Endothelial cell of umbilical vein (primary cell): ENCODE measurements around the gene KAT7. TPM values are rescaled to one million over a fixed set of nuclear protein-coding genes. Genes with fewer than 3 reads are reported as not detected.

Source experiments
- BruUV-seq: library from RNA; stranded (reverse); fragments of 400-500 nt; replicated peaks from 2 replicates; lab custom pipeline; 2021; lab: Mats Ljungman, UMichigan
- CTCF ChIA-PET: fragments of 300-600, 350-600 bp; sonication (Branson Sonifier 250); formaldehyde crosslinking; loops from one replicate; lab custom pipeline; 2021; ENCODE audit warnings: antibody characterized with exemption, inconsistent platforms; lab: Charles Lee
- POLR2A ChIA-PET: fragments of 300-600, 350-600 bp; sonication (Branson Sonifier 250); formaldehyde crosslinking; loops from one replicate; lab custom pipeline; 2021; ENCODE audit warnings: antibody characterized with exemption, inconsistent platforms; lab: Charles Lee
- DNase-seq: peaks from one replicate; pipeline ENCODE4 v3.0.0-alpha.2; 2011; ENCODE audit warnings: low read depth, low spot score
- FAIRE-seq: peaks from 2 replicates; lab custom pipeline; 2011; peaks lifted over from hg19 to GRCh38; lab: Jason Lieb, UNC
- H2AFZ ChIP-seq: 2 replicates; pipeline ENCODE4 v1.6.0; 2012; ENCODE audit warnings: low read depth, low read length, control low read depth, inconsistent platforms
- H3K27ac ChIP-seq: 2 replicates; pipeline ENCODE4 v1.5.1; 2011; ENCODE audit warnings: low read depth, mild to moderate bottlenecking, control low read depth, low read length, moderate library complexity; ENCODE audit not compliant: insufficient read depth
- H3K27me3 ChIP-seq, 2 experiments: 2 replicates each; pipeline versions ENCODE4 v1.6.0 to v1.6.1; 2011; ENCODE audit warnings: low read length in 2 of 2, mixed read lengths in 1 of 2; ENCODE audit not compliant: control insufficient read depth in 2 of 2, insufficient read depth in 2 of 2
- H3K36me3 ChIP-seq, 2 experiments: 2 replicates in 1 of 2; 3 replicates in 1 of 2; pipeline ENCODE4 v1.5.1; 2011; ENCODE audit warnings: low read length in 2 of 2, mild to moderate bottlenecking in 1 of 2, moderate library complexity in 1 of 2; ENCODE audit not compliant: control insufficient read depth in 2 of 2, insufficient read depth in 2 of 2; ENCODE audit errors: extremely low read depth in 1 of 2
- H3K4me1 ChIP-seq: 3 replicates; pipeline ENCODE4 v1.5.1; 2011; ENCODE audit warnings: mild to moderate bottlenecking, low read length; ENCODE audit not compliant: control insufficient read depth, insufficient read depth; ENCODE audit errors: extremely low read depth
- H3K4me2 ChIP-seq: 2 replicates; pipeline ENCODE4 v1.6.1; 2011; ENCODE audit warnings: low read length, control low read depth, mixed read lengths; ENCODE audit not compliant: insufficient read depth
- H3K4me3 ChIP-seq, 3 experiments: fragments of 200-600 bp in 1 of 3; sonication (generic), shearing (Covaris generic) in 1 of 3; replicated peaks in 1 of 3; 2 replicates each; pipeline ENCODE4 v1.5.1; 2011 to 2016; ENCODE audit warnings: control low read depth in 3 of 3, low read length in 3 of 3, mild to moderate bottlenecking in 2 of 3, inconsistent platforms in 1 of 3, low read depth in 1 of 3, moderate library complexity in 1 of 3; ENCODE audit not compliant: insufficient read depth in 1 of 3
- H3K79me2 ChIP-seq: 2 replicates; pipeline ENCODE4 v1.6.0; 2012; ENCODE audit warnings: low read length, inconsistent platforms; ENCODE audit not compliant: control insufficient read depth, insufficient read depth
- H3K9ac ChIP-seq: replicated peaks from 2 replicates; pipeline ENCODE3; 2011; ENCODE audit warnings: low read length, control low read depth; ENCODE audit not compliant: insufficient read depth; ENCODE audit errors: extremely low read depth
- H3K9me1 ChIP-seq: replicated peaks from 3 replicates; pipeline ENCODE4 v1.6.0; 2011; ENCODE audit warnings: mild to moderate bottlenecking, low read length; ENCODE audit not compliant: control insufficient read depth, insufficient read depth; ENCODE audit errors: extremely low read depth
- H3K9me3 ChIP-seq: replicated peaks from 2 replicates; pipeline ENCODE4 v1.5.1; 2012; ENCODE audit warnings: low read length, inconsistent platforms; ENCODE audit not compliant: control insufficient read depth, insufficient read depth
- H4K20me1 ChIP-seq: replicated peaks from 2 replicates; pipeline ENCODE3; 2011; ENCODE audit warnings: mild to moderate bottlenecking, low read length; ENCODE audit not compliant: control insufficient read depth, insufficient read depth; ENCODE audit errors: extremely low read depth
- EZH2 ChIP-seq: IDR thresholded peaks from 2 replicates; pipeline ENCODE4 v1.6.1; 2012; ENCODE audit warnings: borderline replicate concordance, low read depth, mild to moderate bottlenecking, moderate library complexity, low read length, inconsistent platforms; ENCODE audit not compliant: severe bottlenecking
- FOS ChIP-seq: IDR thresholded peaks from 2 replicates; pipeline ENCODE4 v1.6.1; 2011; ENCODE audit warnings: mild to moderate bottlenecking, low read length, moderate library complexity, borderline replicate concordance; ENCODE audit not compliant: insufficient read depth
- GATA2 ChIP-seq: IDR thresholded peaks from 2 replicates; pipeline ENCODE4 v1.7.0; 2011; ENCODE audit warnings: low read depth, mild to moderate bottlenecking, moderate library complexity, mixed read lengths, low read length; ENCODE audit not compliant: insufficient read length, insufficient read depth
- JUN ChIP-seq: IDR thresholded peaks from 2 replicates; pipeline ENCODE4 v1.6.1; 2011; ENCODE audit warnings: borderline replicate concordance, low read depth; ENCODE audit not compliant: insufficient read length, insufficient read depth
- MYC ChIP-seq: IDR thresholded peaks from one replicate; pipeline ENCODE4 v1.6.1; 2011; ENCODE audit warnings: mild to moderate bottlenecking, low read depth, low read length
- POLR2A ChIP-seq: IDR thresholded peaks from 2 replicates; pipeline ENCODE4 v1.6.1; 2012; ENCODE audit warnings: low read depth, mild to moderate bottlenecking, control low read depth, low read length
- POLR2AphosphoS5 ChIP-seq: IDR thresholded peaks from 2 replicates; pipeline ENCODE4 v1.6.1; 2012; ENCODE audit warnings: low read depth, mild to moderate bottlenecking, control low read depth, low read length, moderate library complexity; ENCODE audit not compliant: insufficient read depth
- dilution Hi-C: fragments of 300-500 bp; cut with MboI; formaldehyde crosslinking; loops from one replicate; pipeline ENCODE4 v1.15.0; 2019; ENCODE audit warnings: low sequenced_read_pairs; ENCODE audit not compliant: extremely low pct_ligation_motif_present
- intact Hi-C: fragments of 100-400 bp; cut with micrococcal nuclease; formaldehyde crosslinking; loops from one replicate; pipeline ENCODE4 v1.10.0; 2022
- polyA plus RNA-seq, 4 experiments: library from polyadenylated mRNA; depleted of rRNA in 3 of 4; stranded (reverse) in 3 of 4; unstranded in 1 of 4; fragments of >200 nt; gene quantifications; 2 replicates each; pipeline versions ENCODE4 v1.2.1 to v1.2.3, GENCODE V29; 2011 to 2012; ENCODE audit warnings: missing spikeins in 1 of 4
- total RNA-seq: library from RNA; stranded (reverse); gene quantifications from 2 replicates; pipeline ENCODE4 v1.2.3, GENCODE V29; 2021
- TF ChIP-seq, protein P1 (sequence below), 2 donors: IDR thresholded peaks; 1 replicate in 1 of 2; 2 replicates in 1 of 2; pipeline ENCODE4 v1.5.1; 2011; ENCODE audit warnings: low read length in 2 of 2, mild to moderate bottlenecking in 2 of 2, moderate library complexity in 2 of 2, control low read depth in 1 of 2, inconsistent platforms in 1 of 2, low read depth in 1 of 2; ENCODE audit not compliant: insufficient read depth in 1 of 2; ENCODE audit errors: extremely low read depth in 1 of 2
- TF ChIP-seq, protein P2 (sequence below): IDR thresholded peaks from 2 replicates; pipeline ENCODE4 v1.6.1; 2011; ENCODE audit not compliant: insufficient read depth, insufficient read length

KAT7 gene
- total and polyA plus RNA-seq, 2 donors (not counting 3 experiments of a cell fraction or from before 2014, with no cell fraction given) = 44.5 to 66.2 TPM

DNA sequence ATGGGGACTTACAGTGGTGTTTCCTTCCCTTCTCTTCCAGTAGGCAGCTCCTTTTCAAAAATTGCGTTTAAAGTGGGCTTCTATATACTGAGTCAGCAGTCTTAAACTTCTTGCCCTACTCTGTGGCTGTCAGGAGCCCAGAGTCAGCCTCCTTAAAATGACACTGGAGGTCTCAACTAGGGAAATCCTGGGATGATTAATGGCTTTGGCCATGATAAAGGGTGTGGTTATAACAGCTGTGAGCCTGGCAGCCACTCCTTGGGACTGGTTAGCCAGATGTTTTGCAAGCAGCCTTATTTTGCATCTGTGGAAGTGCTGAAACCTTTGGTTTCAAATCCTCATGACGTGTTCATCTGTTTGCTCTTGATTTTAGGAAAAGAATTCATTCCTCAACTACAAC lies 34.3 kb downstream of the KAT7 start:
- TF ChIP-seq EZH2 (no peak), MYC (no peak), POLR2AphosphoS5 (no peak), FOS (no peak), POLR2A (no peak), GATA2 (no peak), JUN (no peak)
- TF ChIP-seq, protein P1, sequence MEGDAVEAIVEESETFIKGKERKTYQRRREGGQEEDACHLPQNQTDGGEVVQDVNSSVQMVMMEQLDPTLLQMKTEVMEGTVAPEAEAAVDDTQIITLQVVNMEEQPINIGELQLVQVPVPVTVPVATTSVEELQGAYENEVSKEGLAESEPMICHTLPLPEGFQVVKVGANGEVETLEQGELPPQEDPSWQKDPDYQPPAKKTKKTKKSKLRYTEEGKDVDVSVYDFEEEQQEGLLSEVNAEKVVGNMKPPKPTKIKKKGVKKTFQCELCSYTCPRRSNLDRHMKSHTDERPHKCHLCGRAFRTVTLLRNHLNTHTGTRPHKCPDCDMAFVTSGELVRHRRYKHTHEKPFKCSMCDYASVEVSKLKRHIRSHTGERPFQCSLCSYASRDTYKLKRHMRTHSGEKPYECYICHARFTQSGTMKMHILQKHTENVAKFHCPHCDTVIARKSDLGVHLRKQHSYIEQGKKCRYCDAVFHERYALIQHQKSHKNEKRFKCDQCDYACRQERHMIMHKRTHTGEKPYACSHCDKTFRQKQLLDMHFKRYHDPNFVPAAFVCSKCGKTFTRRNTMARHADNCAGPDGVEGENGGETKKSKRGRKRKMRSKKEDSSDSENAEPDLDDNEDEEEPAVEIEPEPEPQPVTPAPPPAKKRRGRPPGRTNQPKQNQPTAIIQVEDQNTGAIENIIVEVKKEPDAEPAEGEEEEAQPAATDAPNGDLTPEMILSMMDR (IDR thresholded peaks at IDR 0.05; ENCODE audit: extremely low read depth in 1 of 2, insufficient read depth in 1 of 2, low read depth in 1 of 2, low read length in 2 of 2) = no peak
- TF ChIP-seq, protein P2, sequence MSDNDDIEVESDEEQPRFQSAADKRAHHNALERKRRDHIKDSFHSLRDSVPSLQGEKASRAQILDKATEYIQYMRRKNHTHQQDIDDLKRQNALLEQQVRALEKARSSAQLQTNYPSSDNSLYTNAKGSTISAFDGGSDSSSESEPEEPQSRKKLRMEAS = no peak
- no peak overlapping the region for H2AFZ ChIP-seq
- no peaks in the 10 kb centered on the region for H3K27me3 ChIP-seq
- dilution Hi-C loops (no loop called here), intact Hi-C loops (no loop called here)
- DNase-seq (no peak), FAIRE-seq (no peak)
- H3K4me2 ChIP-seq = no peak overlapping the region
- POLR2A ChIA-PET = no interaction called here
- peaks cover 4% of the 10 kb centered on the region for H3K79me2 ChIP-seq
- no peaks in the 10 kb centered on the region for H3K9me1 ChIP-seq
- H3K27ac ChIP-seq = no peak overlapping the region
- H3K36me3 ChIP-seq = peaks cover 36 to 50% of the 10 kb centered on the region in 2 experiments
- H3K9ac ChIP-seq = no peak overlapping the region
- CTCF ChIA-PET = interaction anchor here (1.0 to 1.4 kb wide), 4 partner anchors 10 to 255 kb away, joined by 3 to 4 read pairs (median 3); no protein-coding TSS in a partner anchor
- no peaks in the 10 kb centered on the region for H3K9me3 ChIP-seq
- no peak overlapping the region for H3K4me3 ChIP-seq
- no peaks in the 10 kb centered on the region for H4K20me1 ChIP-seq
- no TSS peak for BruUV-seq
- H3K4me1 ChIP-seq = peaks cover 23% of the 10 kb centered on the region
